A673 (cell line): ENCODE measurements around the gene GPBP1.

Experiments used
- CTCF ChIP-seq: fragments of 300-800, 200-600 bp; sonication (generic); conservative IDR thresholded peaks from 2 replicates; pipeline ENCODE4 v1.5.1; 2017; ENCODE audit warnings: low read depth, mild to moderate bottlenecking, antibody characterized with exemption, low read length, moderate library complexity, mixed read lengths
- EZH2 ChIP-seq: fragments of 200-600 bp; sonication (generic); IDR thresholded peaks from 2 replicates; pipeline ENCODE4 v1.6.1; 2017; ENCODE audit warnings: borderline replicate concordance, low read depth, mild to moderate bottlenecking, mixed read lengths, antibody characterized with exemption, low read length; ENCODE audit not compliant: poor library complexity, severe bottlenecking

- TF ChIP-seq CTCF: no peak
- no peak for TF ChIP-seq EZH2
Observed at GRCh38 chr5:57177479-57178156, 3.8 kb downstream of the GPBP1 start.
